Keratinocyte (primary cell): ENCODE results near the gene VOPP1. TPM values are rescaled to one million over a fixed set of nuclear protein-coding genes. Genes with fewer than 3 reads are reported as not detected.

Experiments
- DNase-seq: peaks from one replicate; pipeline ENCODE4 v3.0.0-alpha.2; 2011; ENCODE audit warnings: low read depth, missing footprints, low spot score
- FAIRE-seq: peaks from 2 replicates; lab custom pipeline; 2011; peaks lifted over from hg19 to GRCh38; lab: Jason Lieb, UNC
- H2AFZ ChIP-seq: 2 replicates; pipeline ENCODE4 v1.6.0; 2012; ENCODE audit warnings: low read length, control low read depth, inconsistent platforms; ENCODE audit not compliant: control insufficient read depth
- H3K27ac ChIP-seq: 2 replicates; pipeline ENCODE4 v1.5.1; 2011; ENCODE audit warnings: low read length; ENCODE audit not compliant: control insufficient read depth, insufficient read depth
- H3K27me3 ChIP-seq: 3 replicates; pipeline ENCODE4 v1.6.0; 2011; ENCODE audit warnings: low read length; ENCODE audit not compliant: control insufficient read depth, insufficient read depth; ENCODE audit errors: extremely low read depth
- H3K36me3 ChIP-seq, 2 experiments: 2 replicates in 1 of 2; 3 replicates in 1 of 2; pipeline ENCODE4 v1.5.1; 2011; ENCODE audit warnings: low read length in 2 of 2, mild to moderate bottlenecking in 1 of 2; ENCODE audit not compliant: control insufficient read depth in 2 of 2, insufficient read depth in 2 of 2; ENCODE audit errors: extremely low read depth in 1 of 2
- H3K4me1 ChIP-seq: 3 replicates; pipeline ENCODE4 v1.5.1; 2011; ENCODE audit warnings: low read length; ENCODE audit not compliant: control insufficient read depth, insufficient read depth; ENCODE audit errors: extremely low read depth
- H3K4me2 ChIP-seq: 3 replicates; pipeline ENCODE4 v1.6.0; 2011; ENCODE audit warnings: low read depth, low read length; ENCODE audit not compliant: control insufficient read depth, insufficient read depth; ENCODE audit errors: extremely low read depth
- H3K4me3 ChIP-seq, 3 experiments: fragments of 200-600 bp in 1 of 3; sonication (generic) in 1 of 3; 2 replicates in 2 of 3; 3 replicates in 1 of 3; pipeline ENCODE4 v1.5.1; 2011 to 2016; ENCODE audit warnings: low read length in 3 of 3, mild to moderate bottlenecking in 3 of 3, control low read depth in 2 of 3, inconsistent platforms in 1 of 3, low read depth in 1 of 3, mixed read lengths in 1 of 3, mixed run types in 1 of 3, moderate library complexity in 1 of 3; ENCODE audit not compliant: control insufficient read depth in 2 of 3, insufficient read depth in 2 of 3; ENCODE audit errors: extremely low read depth in 1 of 3
- H3K79me2 ChIP-seq: 2 replicates; pipeline ENCODE4 v1.6.0; 2012; ENCODE audit warnings: low read length; ENCODE audit not compliant: control insufficient read depth, insufficient read depth
- H3K9ac ChIP-seq: 3 replicates; pipeline ENCODE4 v1.6.0; 2011; ENCODE audit warnings: low read length; ENCODE audit not compliant: control insufficient read depth, insufficient read depth; ENCODE audit errors: extremely low read depth
- H3K9me1 ChIP-seq: 3 replicates; pipeline ENCODE4 v1.6.0; 2011; ENCODE audit warnings: low read length; ENCODE audit not compliant: control insufficient read depth, insufficient read depth; ENCODE audit errors: extremely low read depth
- H3K9me3 ChIP-seq: 2 replicates; pipeline ENCODE4 v1.5.1; 2012; ENCODE audit warnings: low read depth, low read length; ENCODE audit not compliant: control insufficient read depth
- H4K20me1 ChIP-seq: 3 replicates; pipeline ENCODE4 v1.6.0; 2011; ENCODE audit warnings: low read length; ENCODE audit not compliant: control insufficient read depth, insufficient read depth; ENCODE audit errors: extremely low read depth
- EZH2 ChIP-seq: IDR thresholded peaks from one replicate; pipeline ENCODE4 v1.6.1; 2012; ENCODE audit warnings: inconsistent platforms, mild to moderate bottlenecking, low read length, moderate library complexity
- dilution Hi-C: fragments of 300-500 bp; cut with MboI; formaldehyde crosslinking; loops from one replicate; pipeline ENCODE4 v1.7.0; 2020; ENCODE audit warnings: low sequenced_read_pairs; ENCODE audit not compliant: extremely low pct_ligation_motif_present
- polyA plus RNA-seq, 5 experiments: library from polyadenylated mRNA; depleted of rRNA in 3 of 5; stranded (reverse) in 3 of 5; stranded (forward) in 1 of 5; unstranded in 1 of 5; fragments of >200 nt; gene quantifications; 1 replicate in 1 of 5; 2 replicates in 3 of 5; 3 replicates in 1 of 5; pipeline versions ENCODE4 v1.2.1 to v1.2.3, GENCODE V29; 2011 to 2012; ENCODE audit warnings: missing spikeins in 2 of 5, low read depth in 1 of 5, low replicate concordance in 1 of 5
- TF ChIP-seq, protein P1 (sequence below), 3 experiments: IDR thresholded peaks in 1 of 3; conservative IDR thresholded peaks in 1 of 3; optimal IDR thresholded peaks in 1 of 3; 2 replicates in 2 of 3; 3 replicates in 1 of 3; pipeline versions ENCODE3 to v1.5.1; 2011; ENCODE audit warnings: low read length in 3 of 3, mild to moderate bottlenecking in 3 of 3, moderate library complexity in 2 of 3, control low read depth in 1 of 3, inconsistent platforms in 1 of 3; ENCODE audit not compliant: insufficient read depth in 2 of 3; ENCODE audit errors: extremely low read depth in 1 of 3

VOPP1 gene
- polyA plus RNA-seq, 1 donor (not counting 4 experiments of a cell fraction or from before 2014, with no cell fraction given), result 49.2 TPM

DNA sequence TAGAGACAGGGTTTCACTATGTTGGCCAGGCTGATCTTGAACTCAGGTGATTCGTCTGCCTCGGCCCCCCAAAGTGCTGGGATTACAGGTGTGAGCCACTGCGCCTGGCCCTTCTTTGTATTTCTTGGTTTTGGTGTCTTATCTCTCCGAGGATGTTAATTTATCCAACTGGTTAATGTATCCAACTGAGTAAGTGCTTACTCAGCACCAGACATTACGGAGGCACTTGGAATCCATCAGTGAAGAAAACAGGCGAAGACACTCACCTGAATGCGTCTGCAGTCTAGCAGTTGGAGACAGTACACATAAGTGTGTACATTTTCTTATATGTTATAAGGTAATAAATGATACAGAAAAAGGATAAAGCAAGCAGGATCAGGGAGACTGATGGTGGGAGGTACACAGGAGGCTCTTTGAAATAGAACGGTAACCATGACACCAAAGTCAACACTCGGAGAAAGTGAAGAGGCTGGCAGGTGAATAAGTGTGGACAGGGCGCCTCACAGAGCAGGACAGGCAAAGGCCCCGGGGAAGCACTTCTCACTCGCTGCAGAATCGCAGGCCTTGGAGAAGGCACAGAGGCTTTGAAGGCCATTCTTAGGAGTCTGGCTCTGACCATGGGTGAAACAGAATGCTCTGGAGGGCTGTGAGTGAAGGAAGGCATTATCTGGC, 134.1 kb downstream of the VOPP1 start:
- dilution Hi-C loops, result no loop called here
- Histone ChIP-seq H3K9ac (no peak overlapping the region), H2AFZ (no peak overlapping the region), H3K9me3 (no peaks in the 10 kb centered on the region), H3K4me2 (no peak overlapping the region), H3K4me3 (no peak overlapping the region), H3K79me2 (no peaks in the 10 kb centered on the region), H3K4me1 (peaks cover 6% of the 10 kb centered on the region), H3K27ac (no peak overlapping the region), H3K36me3 (no peaks in the 10 kb centered on the region), H3K9me1 (no peaks in the 10 kb centered on the region), H3K27me3 (no peaks in the 10 kb centered on the region), H4K20me1 (no peaks in the 10 kb centered on the region)
- TF ChIP-seq, protein P1, sequence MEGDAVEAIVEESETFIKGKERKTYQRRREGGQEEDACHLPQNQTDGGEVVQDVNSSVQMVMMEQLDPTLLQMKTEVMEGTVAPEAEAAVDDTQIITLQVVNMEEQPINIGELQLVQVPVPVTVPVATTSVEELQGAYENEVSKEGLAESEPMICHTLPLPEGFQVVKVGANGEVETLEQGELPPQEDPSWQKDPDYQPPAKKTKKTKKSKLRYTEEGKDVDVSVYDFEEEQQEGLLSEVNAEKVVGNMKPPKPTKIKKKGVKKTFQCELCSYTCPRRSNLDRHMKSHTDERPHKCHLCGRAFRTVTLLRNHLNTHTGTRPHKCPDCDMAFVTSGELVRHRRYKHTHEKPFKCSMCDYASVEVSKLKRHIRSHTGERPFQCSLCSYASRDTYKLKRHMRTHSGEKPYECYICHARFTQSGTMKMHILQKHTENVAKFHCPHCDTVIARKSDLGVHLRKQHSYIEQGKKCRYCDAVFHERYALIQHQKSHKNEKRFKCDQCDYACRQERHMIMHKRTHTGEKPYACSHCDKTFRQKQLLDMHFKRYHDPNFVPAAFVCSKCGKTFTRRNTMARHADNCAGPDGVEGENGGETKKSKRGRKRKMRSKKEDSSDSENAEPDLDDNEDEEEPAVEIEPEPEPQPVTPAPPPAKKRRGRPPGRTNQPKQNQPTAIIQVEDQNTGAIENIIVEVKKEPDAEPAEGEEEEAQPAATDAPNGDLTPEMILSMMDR (optimal IDR thresholded peaks at IDR 0.05 in 1 of 3, IDR thresholded peaks at IDR 0.05 in 1 of 3, conservative IDR thresholded peaks at IDR 0.05 in 1 of 3; ENCODE audit: extremely low read depth in 1 of 3, insufficient read depth in 2 of 3, low read length in 3 of 3), result no peak
- FAIRE-seq (no peak), DNase-seq (no peak)

DNA sequence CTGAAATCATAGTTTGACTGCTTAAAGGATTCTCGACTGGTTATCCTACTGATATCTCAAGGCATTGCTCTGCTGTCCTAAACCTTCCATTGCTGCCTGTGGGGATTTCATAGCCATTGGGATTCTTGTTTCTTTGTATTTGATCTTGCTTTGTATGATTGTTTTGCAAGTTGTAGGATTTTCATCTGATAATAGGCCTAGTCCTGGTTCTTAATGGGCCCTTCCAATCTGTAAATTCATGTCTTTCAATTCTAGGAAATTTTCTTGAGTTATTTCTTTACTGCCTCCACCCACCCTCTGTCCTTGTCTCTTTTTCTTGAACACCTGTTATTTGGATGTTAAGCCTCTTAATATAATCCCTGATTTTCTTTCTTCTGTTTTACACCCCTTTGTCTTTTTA, 134.9 kb downstream of the VOPP1 start:
- TF ChIP-seq, protein P1 (optimal IDR thresholded peaks at IDR 0.05 in 1 of 3, IDR thresholded peaks at IDR 0.05 in 1 of 3, conservative IDR thresholded peaks at IDR 0.05 in 1 of 3; ENCODE audit: extremely low read depth in 1 of 3, insufficient read depth in 2 of 3, low read length in 3 of 3), result no peak
- TF ChIP-seq EZH2, result no peak
- H3K4me1 ChIP-seq, result peaks cover 6% of the 10 kb centered on the region
- no peak for DNase-seq
- H3K27me3 ChIP-seq, result no peaks in the 10 kb centered on the region
- H3K9ac ChIP-seq, result no peak overlapping the region
- H3K4me3 ChIP-seq, result no peak overlapping the region
- H3K27ac ChIP-seq, result no peak overlapping the region
- no peaks in the 10 kb centered on the region for H3K36me3 ChIP-seq
- no peaks in the 10 kb centered on the region for H3K79me2 ChIP-seq
- no peaks in the 10 kb centered on the region for H4K20me1 ChIP-seq
- no peaks in the 10 kb centered on the region for H3K9me3 ChIP-seq
- no peaks in the 10 kb centered on the region for H3K9me1 ChIP-seq
- H3K4me2 ChIP-seq, result no peak overlapping the region
- FAIRE-seq, result no peak
- dilution Hi-C loops, result no loop called here
- no peak overlapping the region for H2AFZ ChIP-seq
